ENCODE measurements around the gene PRKCE. TPM values are rescaled to one million over a fixed set of nuclear protein-coding genes. Genes with fewer than 3 reads are reported as not detected.

PRKCE gene
- total RNA-seq, 2 experiments from 2014 or later: 15.4 to 16.2 TPM

DNA sequence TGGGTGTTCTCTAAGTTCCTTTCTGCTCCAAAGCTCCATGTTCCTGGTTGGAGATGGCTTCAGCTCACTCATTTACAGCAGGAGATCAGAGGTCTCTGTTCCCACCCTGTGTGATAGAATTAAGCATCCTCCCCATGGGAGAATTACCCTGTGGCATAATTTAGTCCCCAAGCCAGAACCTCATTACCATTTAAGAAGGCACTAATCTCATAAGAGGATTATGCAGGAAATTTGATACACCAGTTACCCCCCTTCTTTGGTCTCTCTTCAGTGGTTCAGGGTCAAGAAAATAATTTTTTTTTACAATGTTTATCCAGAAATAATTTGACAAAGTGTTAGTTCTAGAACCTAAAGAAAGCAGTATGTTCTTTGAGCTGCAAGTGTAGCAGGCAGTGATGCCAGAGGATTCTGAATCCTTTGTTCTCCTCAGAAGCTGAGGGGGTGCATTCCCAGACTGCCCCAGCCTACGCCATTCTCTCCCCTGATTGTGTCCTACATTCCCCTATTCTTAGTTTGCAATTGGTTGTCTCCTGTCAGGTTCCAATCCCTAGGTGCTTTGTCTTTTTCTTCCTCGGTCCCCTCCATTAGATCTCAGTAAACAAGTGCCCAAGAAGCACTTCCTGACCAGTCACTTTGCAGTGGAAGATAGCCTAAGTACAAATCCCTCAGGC, 163.6 kb downstream of the PRKCE start:
- Mint-ChIP-seq H3K9me3 (ENCODE audit: insufficient read depth) (no peaks in the 10 kb centered on the region), H3K27ac (no peak overlapping the region), H3K36me3 (ENCODE audit: low read depth) (no peaks in the 10 kb centered on the region), H3K4me1 (ENCODE audit: low read depth) (no peaks in the 10 kb centered on the region), H3K27me3 (ENCODE audit: low read depth) (no peaks in the 10 kb centered on the region), H3K4me3 (no peak overlapping the region)
- POLR2A ChIA-PET: interaction anchor here (1.4 kb wide), 1 partner anchor 17 kb away, joined by 3 read pairs; no protein-coding TSS in a partner anchor
- DNase-seq: no peak
- no peak for ATAC-seq
- CTCF ChIA-PET: no interaction called here

DNA sequence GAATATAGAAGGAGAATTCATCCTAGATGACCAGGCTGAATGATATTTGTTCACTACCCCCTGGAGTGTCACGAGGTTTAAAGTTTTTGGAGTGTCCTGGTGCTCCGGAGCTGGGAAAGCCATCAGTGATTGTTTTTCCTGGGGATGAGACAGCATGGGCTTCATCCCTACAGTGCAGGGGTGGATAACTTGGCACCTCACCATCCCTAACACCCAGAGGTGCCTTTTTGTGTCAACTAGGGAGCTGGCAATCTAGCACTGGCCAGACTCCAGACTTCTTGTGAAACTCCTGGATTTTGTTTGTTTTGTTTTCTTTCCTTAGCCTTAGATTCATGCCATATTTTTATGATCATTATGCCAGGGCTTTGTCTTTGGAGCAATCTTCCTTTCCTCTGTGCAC, 164.8 kb downstream of the PRKCE start:
- H3K4me1 Mint-ChIP-seq (ENCODE audit: low read depth): no peaks in the 10 kb centered on the region
- DNase-seq: no peak
- ChIA-PET POLR2A (no interaction called here), CTCF (interaction anchor here (1.4 kb wide), 1 partner anchor 38 kb away, joined by 4 read pairs; no protein-coding TSS in a partner anchor)
- H3K27ac Mint-ChIP-seq: no peak overlapping the region
- ATAC-seq: no peak
- H3K36me3 Mint-ChIP-seq (ENCODE audit: low read depth): no peaks in the 10 kb centered on the region
- H3K27me3 Mint-ChIP-seq (ENCODE audit: low read depth): no peaks in the 10 kb centered on the region
- H3K4me3 Mint-ChIP-seq: no peak overlapping the region
- no peaks in the 10 kb centered on the region for H3K9me3 Mint-ChIP-seq (ENCODE audit: insufficient read depth)

DNA sequence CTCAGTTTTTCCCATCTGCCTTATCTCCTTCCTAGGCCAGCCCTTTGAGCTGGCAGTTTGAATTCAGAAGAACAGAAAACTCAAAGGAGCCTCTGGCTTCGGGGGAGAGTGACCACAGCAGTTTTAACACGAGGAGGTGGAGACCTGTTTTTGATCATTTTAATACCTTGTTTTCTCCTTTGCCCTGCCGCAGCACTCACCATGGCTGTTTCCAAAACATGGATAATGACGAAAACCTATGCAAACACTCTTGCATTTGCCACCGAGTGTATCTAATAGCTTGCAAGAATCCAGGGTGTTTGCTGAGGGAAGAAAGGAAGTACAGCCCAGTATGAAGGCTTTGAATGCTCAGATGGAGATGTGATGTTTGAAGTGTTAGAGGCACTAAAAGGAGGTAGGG, 167.1 kb downstream of the PRKCE start:
- ChIA-PET CTCF (no interaction called here), POLR2A (no interaction called here)

DNA sequence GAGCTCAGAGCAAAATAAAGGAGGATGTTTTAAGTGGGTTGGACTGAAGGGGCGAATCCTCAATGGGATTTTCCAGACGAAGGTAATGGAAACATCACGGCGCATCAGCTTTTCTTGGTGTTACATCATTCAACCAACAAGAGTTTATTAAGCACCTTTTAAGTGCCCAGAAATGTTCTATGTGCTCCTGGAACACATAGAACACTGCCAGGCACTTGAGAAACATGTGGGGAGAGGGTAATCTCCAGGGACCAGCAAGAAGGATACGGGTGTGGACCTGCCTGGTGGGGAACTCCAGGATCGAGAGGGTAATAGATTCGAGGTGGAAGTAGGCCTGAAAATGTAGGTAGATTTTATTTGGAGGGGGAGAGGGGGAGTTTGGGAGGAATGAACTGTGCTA, 168.6 kb downstream of the PRKCE start:
- ChIA-PET POLR2A (no interaction called here), CTCF (no interaction called here)
- Mint-ChIP-seq H3K27ac (no peak overlapping the region), H3K36me3 (ENCODE audit: low read depth) (no peaks in the 10 kb centered on the region), H3K4me3 (no peak overlapping the region), H3K4me1 (ENCODE audit: low read depth) (peaks cover 5% of the 10 kb centered on the region), H3K27me3 (ENCODE audit: low read depth) (no peaks in the 10 kb centered on the region), H3K9me3 (ENCODE audit: insufficient read depth) (no peaks in the 10 kb centered on the region)
- ATAC-seq (no peak), DNase-seq (no peak)

More for the DNA sequence above, 167.1 kb downstream of the PRKCE start:
- H3K9me3 Mint-ChIP-seq (ENCODE audit: insufficient read depth): no peaks in the 10 kb centered on the region
- no peak overlapping the region for H3K27ac Mint-ChIP-seq
- ATAC-seq (no peak), DNase-seq (no peak)
- H3K4me3 Mint-ChIP-seq: no peak overlapping the region
- H3K36me3 Mint-ChIP-seq (ENCODE audit: low read depth): no peaks in the 10 kb centered on the region
- H3K4me1 Mint-ChIP-seq (ENCODE audit: low read depth): no peaks in the 10 kb centered on the region
- H3K27me3 Mint-ChIP-seq (ENCODE audit: low read depth): no peaks in the 10 kb centered on the region

DNA sequence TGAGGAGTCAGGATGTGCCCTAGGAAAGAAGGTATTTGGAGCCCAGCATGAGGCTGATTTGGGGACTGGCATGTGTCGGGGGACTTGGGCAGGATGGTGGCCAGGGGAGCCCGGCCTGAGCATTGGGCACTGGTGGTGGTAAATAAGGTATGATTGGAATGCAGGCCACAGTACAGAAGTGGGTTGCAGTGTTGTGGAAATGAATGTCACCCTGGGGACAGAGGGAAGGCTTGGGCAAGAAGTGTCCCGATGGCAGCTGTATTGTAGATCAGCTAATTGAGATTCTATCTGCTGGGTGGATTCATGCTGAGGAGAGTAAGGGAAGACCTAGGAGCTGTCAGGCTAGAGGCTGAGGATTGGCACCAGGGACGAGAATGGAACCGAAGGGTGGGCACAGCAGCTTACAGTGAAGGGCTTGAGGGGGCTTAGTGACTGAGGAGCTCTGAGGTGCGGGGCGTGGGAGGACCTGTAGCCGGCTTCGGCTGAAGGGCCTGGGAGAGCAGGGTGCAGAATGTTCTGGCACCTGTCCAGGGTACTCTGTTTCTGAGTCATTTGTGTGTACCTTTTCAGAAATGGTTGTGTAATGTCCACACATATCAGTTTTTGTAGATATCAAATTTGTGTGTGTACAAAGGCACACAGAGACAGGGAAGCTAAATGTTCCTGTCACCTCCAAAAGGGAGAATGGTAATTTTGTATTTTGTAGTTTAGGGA, 170.2 kb downstream of the PRKCE start:
- H3K4me1 Mint-ChIP-seq (ENCODE audit: low read depth): peaks cover 12% of the 10 kb centered on the region
- no peaks in the 10 kb centered on the region for H3K27me3 Mint-ChIP-seq (ENCODE audit: low read depth)
- H3K27ac Mint-ChIP-seq: no peak overlapping the region
- no peaks in the 10 kb centered on the region for H3K36me3 Mint-ChIP-seq (ENCODE audit: low read depth)
- no peaks in the 10 kb centered on the region for H3K9me3 Mint-ChIP-seq (ENCODE audit: insufficient read depth)
- ATAC-seq (no peak), DNase-seq (no peak)
- POLR2A ChIA-PET: no interaction called here
- CTCF ChIA-PET: interaction anchor here (1.4 kb wide), 1 partner anchor 43 kb away, joined by 3 read pairs; no protein-coding TSS in a partner anchor
- no peak overlapping the region for H3K4me3 Mint-ChIP-seq

DNA sequence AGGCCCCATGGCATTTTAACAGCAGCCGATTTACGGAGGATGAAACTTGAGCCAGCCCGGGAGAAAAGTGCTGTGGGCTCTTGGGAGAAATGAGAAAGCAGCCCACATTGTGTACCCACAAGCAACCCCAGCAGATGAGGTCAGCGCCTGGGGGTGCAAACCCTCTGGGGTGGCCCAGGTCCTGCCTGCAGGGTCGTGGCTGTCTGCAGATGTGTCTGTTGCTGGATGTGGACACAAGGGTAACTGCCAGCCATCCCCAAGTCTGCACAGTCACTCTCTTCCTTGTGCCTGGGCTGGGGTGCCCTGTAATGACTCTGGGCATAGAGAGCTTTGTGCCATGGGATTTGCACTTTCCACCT, 170.8 kb downstream of the PRKCE start:
- Mint-ChIP-seq H3K27ac (no peak overlapping the region), H3K4me3 (no peak overlapping the region), H3K27me3 (ENCODE audit: low read depth) (no peaks in the 10 kb centered on the region), H3K36me3 (ENCODE audit: low read depth) (no peaks in the 10 kb centered on the region), H3K4me1 (ENCODE audit: low read depth) (peaks cover 17% of the 10 kb centered on the region), H3K9me3 (ENCODE audit: insufficient read depth) (no peaks in the 10 kb centered on the region)
- ATAC-seq (no peak), DNase-seq (no peak)
- ChIA-PET CTCF (interaction anchor here (1.4 kb wide), 1 partner anchor 44 kb away, joined by 3 read pairs; no protein-coding TSS in a partner anchor), POLR2A (no interaction called here)

DNA sequence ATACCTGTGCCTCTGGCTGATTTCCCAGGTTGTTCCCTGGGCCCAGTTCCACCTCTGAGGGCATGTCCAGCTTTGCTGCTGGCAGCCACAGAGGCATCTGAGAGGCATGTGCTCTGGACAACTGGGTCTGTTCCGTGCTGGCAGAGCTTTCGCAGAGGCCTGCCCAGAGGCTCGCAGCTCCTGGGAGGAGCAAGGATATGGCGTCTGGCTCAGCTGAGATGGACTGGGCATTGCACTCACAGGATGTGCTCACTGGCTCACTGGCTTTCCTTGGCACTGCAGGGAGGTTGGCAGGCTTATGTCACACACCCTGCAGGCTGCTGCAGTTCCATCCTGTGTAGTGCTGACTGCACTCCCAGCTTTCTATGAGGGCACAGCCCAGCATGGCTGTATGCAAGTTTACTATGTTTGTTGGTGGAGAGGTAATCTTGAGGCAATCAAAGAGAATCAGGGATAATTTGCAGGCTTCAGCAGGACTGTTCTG, 172.3 kb downstream of the PRKCE start:
- H3K4me1 Mint-ChIP-seq (ENCODE audit: low read depth): peaks cover 19% of the 10 kb centered on the region
- no peaks in the 10 kb centered on the region for H3K36me3 Mint-ChIP-seq (ENCODE audit: low read depth)
- ChIA-PET POLR2A (no interaction called here), CTCF (no interaction called here)
- no peaks in the 10 kb centered on the region for H3K27me3 Mint-ChIP-seq (ENCODE audit: low read depth)
- no peaks in the 10 kb centered on the region for H3K9me3 Mint-ChIP-seq (ENCODE audit: insufficient read depth)
- H3K27ac Mint-ChIP-seq: no peak overlapping the region
- no peak overlapping the region for H3K4me3 Mint-ChIP-seq
- DNase-seq: no peak
- no peak for ATAC-seq

DNA sequence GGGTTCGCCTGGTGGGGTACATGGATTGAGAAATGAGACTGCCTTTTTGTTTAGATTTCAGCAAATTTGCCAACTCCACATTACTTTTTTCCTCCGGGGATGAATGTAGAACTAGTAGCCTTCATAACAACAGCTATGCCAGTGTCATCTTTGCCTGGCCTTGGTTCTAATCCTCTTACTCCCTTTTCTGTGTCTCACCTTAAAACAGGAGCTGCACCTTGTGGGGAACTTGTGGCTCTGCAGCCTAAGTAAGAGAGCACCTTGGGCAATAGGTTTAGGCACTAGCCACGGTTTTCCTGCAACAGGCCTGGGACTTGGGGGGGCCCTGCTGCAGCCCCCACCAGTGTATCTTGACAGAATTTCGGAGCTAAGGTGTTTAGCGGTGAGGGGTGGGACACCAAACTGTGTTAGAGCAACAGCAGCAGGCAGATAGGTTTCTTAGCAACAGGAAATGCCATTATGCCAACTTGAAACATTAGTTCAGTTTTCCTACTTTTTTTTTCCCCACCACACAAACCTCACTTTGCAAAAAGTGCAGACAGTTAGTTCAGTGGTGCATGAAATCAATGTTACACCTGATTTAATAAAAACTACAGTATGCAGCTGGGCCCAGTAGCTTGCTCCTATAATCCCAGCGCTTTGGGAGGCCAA, 173.7 kb downstream of the PRKCE start:
- peaks cover 5% of the 10 kb centered on the region for H3K36me3 Mint-ChIP-seq (ENCODE audit: low read depth)
- ATAC-seq (no peak), DNase-seq (no peak)
- H3K27ac Mint-ChIP-seq: no peak overlapping the region
- no peak overlapping the region for H3K4me3 Mint-ChIP-seq
- peaks cover 19% of the 10 kb centered on the region for H3K4me1 Mint-ChIP-seq (ENCODE audit: low read depth)
- ChIA-PET POLR2A (interaction anchor here (0.6 kb wide), 1 partner anchor 60 kb away, joined by 6 read pairs; no protein-coding TSS in a partner anchor), CTCF (interaction anchor here (1.2 to 1.5 kb wide), 3 partner anchors 9 to 111 kb away, joined by 3 to 6 read pairs (median 4); no protein-coding TSS in a partner anchor)
- no peaks in the 10 kb centered on the region for H3K27me3 Mint-ChIP-seq (ENCODE audit: low read depth)
- H3K9me3 Mint-ChIP-seq (ENCODE audit: insufficient read depth): peaks cover 8% of the 10 kb centered on the region

DNA sequence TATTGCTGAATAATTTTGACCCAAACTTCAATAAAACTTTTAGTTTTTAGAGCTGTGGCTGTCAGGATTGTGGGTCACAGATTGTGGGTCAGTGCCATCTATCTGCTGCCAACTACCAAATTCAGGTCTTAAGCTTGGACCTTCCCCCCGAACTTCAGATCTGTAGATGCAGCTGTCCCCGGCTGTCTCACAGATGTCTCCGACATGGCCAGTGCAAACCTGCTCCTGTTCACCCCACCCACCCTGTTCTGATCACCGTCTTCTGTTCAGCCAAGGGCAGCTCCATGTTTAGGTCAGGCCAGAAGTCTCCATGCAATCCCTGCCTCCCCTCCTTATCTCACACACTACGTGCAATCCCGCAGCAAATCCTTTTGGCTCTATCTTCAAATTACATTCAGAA, 175.0 kb downstream of the PRKCE start:
- Mint-ChIP-seq H3K4me1 (ENCODE audit: low read depth) (peaks cover 19% of the 10 kb centered on the region), H3K27ac (no peak overlapping the region), H3K4me3 (no peak overlapping the region), H3K9me3 (ENCODE audit: insufficient read depth) (peaks cover 21% of the 10 kb centered on the region), H3K27me3 (ENCODE audit: low read depth) (no peaks in the 10 kb centered on the region), H3K36me3 (ENCODE audit: low read depth) (peaks cover 19% of the 10 kb centered on the region)
- CTCF ChIA-PET: interaction anchor here (1.5 kb wide), 1 partner anchor 7 kb away, joined by 4 read pairs; no protein-coding TSS in a partner anchor
- ATAC-seq (no peak), DNase-seq (no peak)
- POLR2A ChIA-PET: no interaction called here

DNA sequence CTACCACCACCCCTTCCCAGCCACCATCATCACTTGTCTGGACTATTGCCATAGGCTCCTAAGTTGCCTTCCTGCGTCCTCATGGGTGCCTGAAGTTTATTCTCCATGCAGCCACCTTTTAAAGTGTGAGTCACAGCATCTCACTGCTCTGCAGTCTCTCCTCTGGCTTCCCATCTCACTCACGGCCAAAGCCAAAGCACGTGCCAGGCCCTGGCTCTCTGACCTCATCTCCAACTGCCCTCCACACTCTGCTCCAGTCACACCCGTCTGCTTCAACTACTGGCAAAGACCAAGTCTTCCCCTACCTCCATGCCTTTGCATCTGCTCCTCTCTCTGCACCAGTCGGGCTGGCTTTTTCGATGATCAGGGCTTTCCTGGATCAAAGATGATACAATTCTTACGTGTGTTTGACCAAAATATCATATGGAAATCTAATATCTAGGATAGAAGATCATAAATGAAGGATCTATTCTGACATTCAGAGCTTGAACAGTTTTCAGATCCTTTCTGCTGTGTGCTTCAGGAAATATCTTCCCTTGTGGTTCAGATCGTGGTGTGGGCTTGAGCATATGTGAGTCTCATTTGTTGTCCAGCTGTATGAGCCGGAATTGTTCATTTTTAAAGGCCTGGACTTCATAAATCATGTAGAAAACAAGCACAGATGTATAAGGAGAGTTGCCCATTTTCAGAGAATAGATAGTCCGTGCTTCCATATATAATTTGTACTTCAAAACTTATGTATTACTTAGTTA, 175.6 kb downstream of the PRKCE start:
- Mint-ChIP-seq H3K9me3 (ENCODE audit: insufficient read depth) (peaks cover 21% of the 10 kb centered on the region), H3K27ac (no peak overlapping the region), H3K36me3 (ENCODE audit: low read depth) (peaks cover 19% of the 10 kb centered on the region), H3K4me1 (ENCODE audit: low read depth) (peaks cover 19% of the 10 kb centered on the region), H3K27me3 (ENCODE audit: low read depth) (no peaks in the 10 kb centered on the region), H3K4me3 (no peak overlapping the region)
- ATAC-seq (no peak), DNase-seq (no peak)
- CTCF ChIA-PET: no interaction called here
- POLR2A ChIA-PET: no interaction called here

DNA sequence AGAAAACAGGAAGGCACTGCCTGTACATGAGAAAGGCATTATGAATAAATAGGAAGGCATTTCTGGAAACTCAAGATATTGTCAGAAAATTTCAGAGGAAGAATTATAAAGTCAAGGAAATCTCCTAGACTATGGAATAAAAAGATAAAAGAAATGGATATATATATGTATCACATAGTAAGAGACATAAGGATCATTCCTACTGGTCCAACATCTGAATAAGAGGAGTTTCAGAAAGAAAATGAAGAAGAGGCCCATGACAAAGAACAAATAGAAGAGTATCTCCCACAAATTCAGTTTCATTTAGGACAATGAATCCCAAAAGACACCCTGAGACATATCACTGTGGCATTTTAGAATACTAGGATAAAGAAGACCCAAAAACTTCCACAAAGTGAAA, 178.8 kb downstream of the PRKCE start:
- ChIA-PET POLR2A (no interaction called here), CTCF (interaction anchor here (0.6 kb wide), 1 partner anchor 15 kb away, joined by 3 read pairs; no protein-coding TSS in a partner anchor)
- H3K4me3 Mint-ChIP-seq: no peak overlapping the region
- ATAC-seq: no peak
- peaks cover 21% of the 10 kb centered on the region for H3K9me3 Mint-ChIP-seq (ENCODE audit: insufficient read depth)
- H3K36me3 Mint-ChIP-seq (ENCODE audit: low read depth): peaks cover 19% of the 10 kb centered on the region
- H3K27me3 Mint-ChIP-seq (ENCODE audit: low read depth): no peaks in the 10 kb centered on the region
- no peak for DNase-seq
- no peak overlapping the region for H3K27ac Mint-ChIP-seq
- H3K4me1 Mint-ChIP-seq (ENCODE audit: low read depth): peaks cover 23% of the 10 kb centered on the region

Measured in activated CD8-positive, alpha-beta T cell treated with anti-CD3 and anti-CD28 coated beads, Interleukin-2, amount 10 ng/mL, durations not matched to agents 7 days and 5 days (primary cell).